ENCODE measurements around the gene U2AF2.
A peak's percentile ranks its signal among the peaks of the same experiment; 100 is the strongest.

The U2AF2 gene

GRCh38 chr19:55646889-55647731, 7.7 kb upstream of the U2AF2 start:
- no peak for DNase-seq (ENCODE audit: low read depth, low spot score)
- in situ Hi-C loops (cut with HindIII; ENCODE audit: low sequenced_read_pairs) = no loop called here
- TF ChIP-seq CTCF (IDR thresholded peaks at IDR 0.05; ENCODE audit: low read depth, low read length) = no peak
- peak overlapping the region; percentile 71 for H3K4me3 ChIP-seq (ENCODE audit: low read depth, low read length)

GRCh38 chr19:55647732-55648584, 6.9 kb upstream of the U2AF2 start, which contains the start of gene CCDC106:
Gene CCDC106 (plus strand): TSS chr19:55648212. CDS start chr19:55649047, 835 bp downstream.
- peak within 1 kb of the TSS; percentile 71 for H3K4me3 ChIP-seq (ENCODE audit: low read depth, low read length)
- in situ Hi-C loops (cut with HindIII; ENCODE audit: low sequenced_read_pairs) = no loop called here
- DNase-seq (ENCODE audit: low read depth, low spot score) = peak; percentile 77
- no peak for TF ChIP-seq CTCF (IDR thresholded peaks at IDR 0.05; ENCODE audit: low read depth, low read length)

- H3K4me3 ChIP-seq (ENCODE audit: low read depth, low read length) = peak overlapping the region; percentile 71
- TF ChIP-seq CTCF (IDR thresholded peaks at IDR 0.05; ENCODE audit: low read depth, low read length) = no peak
- in situ Hi-C loops (cut with HindIII; ENCODE audit: low sequenced_read_pairs) = no loop called here
- no peak for DNase-seq (ENCODE audit: low read depth, low spot score)
Measured at GRCh38 chr19:55648585-55649267, 6.1 kb upstream of the U2AF2 start.

- in situ Hi-C loops (cut with HindIII; ENCODE audit: low sequenced_read_pairs) = no loop called here
- no peak for DNase-seq (ENCODE audit: low read depth, low spot score)
- TF ChIP-seq CTCF (IDR thresholded peaks at IDR 0.05; ENCODE audit: low read depth, low read length) = no peak
- peak overlapping the region; percentile 71 for H3K4me3 ChIP-seq (ENCODE audit: low read depth, low read length)
Measured at GRCh38 chr19:55649268-55650125, 5.3 kb upstream of the U2AF2 start.

GRCh38 chr19:55650126-55650557, 4.7 kb upstream of the U2AF2 start:
- in situ Hi-C loops (cut with HindIII; ENCODE audit: low sequenced_read_pairs) = no loop called here
- no peak for DNase-seq (ENCODE audit: low read depth, low spot score)
- no peak overlapping the region for H3K4me3 ChIP-seq (ENCODE audit: low read depth, low read length)
- TF ChIP-seq CTCF (IDR thresholded peaks at IDR 0.05; ENCODE audit: low read depth, low read length) = no peak
